ENCODE data around the gene HERPUD1. TPM values are rescaled to one million over a fixed set of nuclear protein-coding genes. Genes with fewer than 3 reads are reported as not detected.

HERPUD1 gene
- total RNA-seq, 2 experiments from 2014 or later, result 217 to 227 TPM

DNA sequence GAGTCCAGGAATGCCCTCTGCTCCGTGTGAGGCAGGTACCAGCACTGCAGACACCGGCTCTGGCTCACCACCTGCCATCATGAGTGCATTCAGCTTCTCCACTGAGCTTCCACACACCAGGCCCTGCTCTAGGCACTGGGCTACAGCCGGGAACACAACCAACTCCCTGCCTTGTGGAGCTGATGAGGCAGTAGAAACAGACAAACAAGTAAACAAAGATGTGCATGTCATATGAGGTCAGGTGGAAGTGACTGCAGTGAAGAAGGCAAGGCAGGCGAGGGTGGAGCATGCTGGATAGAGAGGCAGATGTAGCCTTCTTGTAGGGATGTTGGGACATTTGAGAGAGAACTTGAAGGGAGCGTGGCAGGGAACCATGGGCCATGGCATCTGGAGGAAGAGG, 62.4 kb downstream of the HERPUD1 start:
- DNase-seq (peak in 5 of 14 experiments; percentile 24 to 41 (median 34)), ATAC-seq (ENCODE audit: poor library complexity) (peak; percentile 17)
- peaks cover 86% of the 10 kb centered on the region for H3K36me3 Mint-ChIP-seq (ENCODE audit: low read depth)
- H3K4me1 Mint-ChIP-seq (ENCODE audit: low read depth), result peaks cover 91% of the 10 kb centered on the region
- peak overlapping the region; percentile 96 for H3K27ac Mint-ChIP-seq
- TF ChIP-seq, protein P1, sequence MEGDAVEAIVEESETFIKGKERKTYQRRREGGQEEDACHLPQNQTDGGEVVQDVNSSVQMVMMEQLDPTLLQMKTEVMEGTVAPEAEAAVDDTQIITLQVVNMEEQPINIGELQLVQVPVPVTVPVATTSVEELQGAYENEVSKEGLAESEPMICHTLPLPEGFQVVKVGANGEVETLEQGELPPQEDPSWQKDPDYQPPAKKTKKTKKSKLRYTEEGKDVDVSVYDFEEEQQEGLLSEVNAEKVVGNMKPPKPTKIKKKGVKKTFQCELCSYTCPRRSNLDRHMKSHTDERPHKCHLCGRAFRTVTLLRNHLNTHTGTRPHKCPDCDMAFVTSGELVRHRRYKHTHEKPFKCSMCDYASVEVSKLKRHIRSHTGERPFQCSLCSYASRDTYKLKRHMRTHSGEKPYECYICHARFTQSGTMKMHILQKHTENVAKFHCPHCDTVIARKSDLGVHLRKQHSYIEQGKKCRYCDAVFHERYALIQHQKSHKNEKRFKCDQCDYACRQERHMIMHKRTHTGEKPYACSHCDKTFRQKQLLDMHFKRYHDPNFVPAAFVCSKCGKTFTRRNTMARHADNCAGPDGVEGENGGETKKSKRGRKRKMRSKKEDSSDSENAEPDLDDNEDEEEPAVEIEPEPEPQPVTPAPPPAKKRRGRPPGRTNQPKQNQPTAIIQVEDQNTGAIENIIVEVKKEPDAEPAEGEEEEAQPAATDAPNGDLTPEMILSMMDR (IDR thresholded peaks at IDR 0.05), result no peak
- intact Hi-C loops (cut with DNase I, micrococcal nuclease), result loop anchor here in 1 of 2 experiments (5.0 kb wide), 2 partner anchors 33 to 62 kb away; partner anchors contain the start of gene HERPUD1
- ChIA-PET CTCF (interaction anchor here (1.6 to 4.2 kb wide), 2 partner anchors 30 to 47 kb away, joined by 7 to 11 read pairs; no protein-coding TSS in a partner anchor), POLR2A (interaction anchor here (1.0 to 2.2 kb wide), 4 partner anchors 13 to 45 kb away, joined by 3 to 8 read pairs (median 4); no protein-coding TSS in a partner anchor)
- peaks cover 80% of the 10 kb centered on the region for H3K4me1 ChIP-seq (ENCODE audit: insufficient read depth, low read length)
- peak overlapping the region; percentile 47 to 67 for H3K27ac ChIP-seq (ENCODE audit: low read depth in 1 of 2, low read length in 2 of 2)
- no peaks in the 10 kb centered on the region for H3K9me3 ChIP-seq (ENCODE audit: control insufficient read depth in 1 of 2, insufficient read depth in 1 of 2, low read length in 2 of 2)
- H3K9me3 Mint-ChIP-seq, result no peaks in the 10 kb centered on the region
- H3K27me3 ChIP-seq (ENCODE audit: control insufficient read depth in 1 of 2, insufficient read depth in 2 of 2, low read length in 2 of 2), result no peaks in the 10 kb centered on the region
- H3K27me3 Mint-ChIP-seq, result no peaks in the 10 kb centered on the region
- H3K4me3 Mint-ChIP-seq, result peak overlapping the region; percentile 83
- peaks cover 24% of the 10 kb centered on the region for H3K36me3 ChIP-seq (ENCODE audit: insufficient read depth, low read length)
- peak overlapping the region; percentile 24 for H3K4me3 ChIP-seq (ENCODE audit: low read length)

Small RNA genes lying within 50 kb of the gene (microRNA-seq; reads per million reads assigned to microRNA genes)
- gene MIR6863 (ENCODE audit: borderline microRNAs expressed, borderline replicate concordance), result not detected

Other genes starting within 250 kb of the HERPUD1 start
- 10 to 100 TPM; 10.9 to 14.1 TPM for gene MT1X, start 249.7 kb upstream of the HERPUD1 start, total RNA-seq
- gene NUP93, start 202.0 kb upstream of the HERPUD1 start, total RNA-seq, result 10 to 100 TPM; 45.6 to 47.2 TPM
- not detected for gene SLC12A3, start 66.9 kb upstream of the HERPUD1 start, total RNA-seq
- not detected for gene CETP, start 29.8 kb downstream of the HERPUD1 start, total RNA-seq
- gene NLRC5, start 57.4 kb downstream of the HERPUD1 start, total RNA-seq, result 100 to 1,000 TPM; 424 to 434 TPM
- 1 to 10 TPM; 2.2 to 3.5 TPM for gene CPNE2, start 160.4 kb downstream of the HERPUD1 start, total RNA-seq

Data from CD4-positive, alpha-beta T cell (primary cell).